ENCODE results near the gene FAM229B. TPM values are rescaled to one million over a fixed set of nuclear protein-coding genes. Genes with fewer than 3 reads are reported as not detected.

The FAM229B gene
- total and polyA plus RNA-seq, 11 donors, result 28.6 to 85.8 (median 54.8) TPM

DNA sequence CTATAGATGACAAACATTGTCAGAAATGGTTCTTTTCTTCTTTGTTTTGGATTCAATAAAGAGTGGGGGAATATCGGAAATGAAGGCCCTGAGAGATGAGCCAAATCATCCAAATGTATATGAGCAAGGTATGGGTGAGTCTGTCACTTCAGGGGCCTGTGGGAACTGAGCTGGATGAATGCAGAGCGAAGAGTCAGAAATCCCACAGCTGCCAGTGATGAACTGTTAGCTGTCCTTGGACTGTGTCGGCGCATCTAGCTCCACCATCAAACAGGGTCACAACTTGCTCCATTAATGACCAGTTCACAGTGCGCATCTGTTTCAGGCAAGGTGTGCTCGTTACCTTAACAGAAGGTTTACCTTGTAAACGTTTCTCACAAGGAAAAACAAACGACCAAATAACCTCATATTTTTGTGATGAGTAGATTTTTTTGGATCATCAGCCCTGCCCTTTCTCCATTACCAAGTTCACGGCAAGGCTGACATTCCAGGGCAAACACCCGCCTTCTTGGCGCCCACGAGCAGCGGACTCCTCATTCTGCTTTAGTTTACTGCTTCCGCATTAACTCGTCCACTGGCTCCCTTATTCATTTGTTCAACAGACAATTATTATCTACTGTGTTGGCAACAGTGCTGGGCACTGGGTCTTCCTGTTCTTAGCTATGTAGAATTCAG is 48.5 kb upstream of the FAM229B start:
- TF ChIP-seq, protein P1, sequence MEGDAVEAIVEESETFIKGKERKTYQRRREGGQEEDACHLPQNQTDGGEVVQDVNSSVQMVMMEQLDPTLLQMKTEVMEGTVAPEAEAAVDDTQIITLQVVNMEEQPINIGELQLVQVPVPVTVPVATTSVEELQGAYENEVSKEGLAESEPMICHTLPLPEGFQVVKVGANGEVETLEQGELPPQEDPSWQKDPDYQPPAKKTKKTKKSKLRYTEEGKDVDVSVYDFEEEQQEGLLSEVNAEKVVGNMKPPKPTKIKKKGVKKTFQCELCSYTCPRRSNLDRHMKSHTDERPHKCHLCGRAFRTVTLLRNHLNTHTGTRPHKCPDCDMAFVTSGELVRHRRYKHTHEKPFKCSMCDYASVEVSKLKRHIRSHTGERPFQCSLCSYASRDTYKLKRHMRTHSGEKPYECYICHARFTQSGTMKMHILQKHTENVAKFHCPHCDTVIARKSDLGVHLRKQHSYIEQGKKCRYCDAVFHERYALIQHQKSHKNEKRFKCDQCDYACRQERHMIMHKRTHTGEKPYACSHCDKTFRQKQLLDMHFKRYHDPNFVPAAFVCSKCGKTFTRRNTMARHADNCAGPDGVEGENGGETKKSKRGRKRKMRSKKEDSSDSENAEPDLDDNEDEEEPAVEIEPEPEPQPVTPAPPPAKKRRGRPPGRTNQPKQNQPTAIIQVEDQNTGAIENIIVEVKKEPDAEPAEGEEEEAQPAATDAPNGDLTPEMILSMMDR (IDR thresholded peaks at IDR 0.05), result no peak
- no peak for TF ChIP-seq POLR2A (IDR thresholded peaks at IDR 0.05)
- Histone ChIP-seq H3K9me3 (no peaks in the 10 kb centered on the region), H3K27ac (peak overlapping the region in 9 of 12 donors; percentile 37 to 88 (median 65)), H3K4me3 (no peak overlapping the region), H3K4me1 (peaks cover 0 to 44% (median 5%) of the 10 kb centered on the region in 12 donors), H3K27me3 (no peaks in the 10 kb centered on the region), H3K36me3 (no peaks in the 10 kb centered on the region)
- WGBS, 4 donors, result 92 to 95% (median 93%) methylated on average over 15 of the region's 15 CpGs
- intact Hi-C loops (cut with DNase I), result no loop called here
- ATAC-seq (no peak), DNase-seq (no peak)

DNA sequence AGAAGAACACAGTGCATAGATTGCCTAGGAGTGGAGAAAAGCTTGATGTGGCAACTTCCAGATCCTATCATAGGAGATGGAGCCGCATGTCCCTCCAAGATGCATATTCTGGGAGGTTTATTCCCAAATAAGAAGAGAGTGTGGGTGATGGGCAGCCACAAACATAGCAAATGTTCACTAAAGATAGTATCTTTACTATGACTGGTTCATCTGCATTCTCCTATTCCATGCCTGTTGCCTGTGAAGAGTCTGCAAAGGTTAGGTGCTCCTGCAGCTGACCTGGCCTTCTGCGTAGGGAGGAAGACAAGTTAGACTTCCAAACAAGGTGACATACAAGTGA is 48.0 kb upstream of the FAM229B start:
- Histone ChIP-seq H3K36me3 (no peaks in the 10 kb centered on the region), H3K4me3 (no peak overlapping the region), H3K27me3 (no peaks in the 10 kb centered on the region), H3K9me3 (no peaks in the 10 kb centered on the region), H3K27ac (no peak overlapping the region), H3K4me1 (peaks cover 0 to 46% (median 5%) of the 10 kb centered on the region in 12 donors)
- TF ChIP-seq, protein P1 (IDR thresholded peaks at IDR 0.05), result no peak
- TF ChIP-seq POLR2A (IDR thresholded peaks at IDR 0.05), result no peak
- ATAC-seq (no peak), DNase-seq (no peak)
- intact Hi-C loops (cut with DNase I), result no loop called here
- 71 to 100% (median 86%) methylated on average over 2 of the region's 2 CpGs for WGBS, 4 donors

DNA sequence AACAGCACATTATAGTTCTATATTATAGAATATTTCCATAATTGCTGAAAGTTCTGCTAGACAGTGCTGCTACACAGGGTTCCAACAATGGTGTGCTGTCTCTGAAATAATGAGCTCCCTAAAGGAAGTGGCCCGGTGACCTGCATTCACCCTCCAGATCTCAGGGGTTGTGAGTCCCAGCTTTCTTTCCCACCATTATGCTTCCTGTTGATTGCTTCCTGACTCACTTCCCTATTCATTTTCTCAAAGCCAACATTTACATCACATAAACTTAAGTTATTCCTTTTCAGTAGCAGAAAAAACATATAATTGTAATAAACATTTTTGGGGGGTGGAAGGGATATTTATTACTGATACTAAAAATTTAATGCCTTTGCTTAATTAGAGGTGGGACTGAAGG is 46.4 kb upstream of the FAM229B start:
- no peak for TF ChIP-seq POLR2A (IDR thresholded peaks at IDR 0.05)
- TF ChIP-seq, protein P1 (IDR thresholded peaks at IDR 0.05), result no peak
- ATAC-seq, result no peak
- Histone ChIP-seq H3K36me3 (no peaks in the 10 kb centered on the region), H3K9me3 (no peaks in the 10 kb centered on the region), H3K27me3 (no peaks in the 10 kb centered on the region), H3K27ac (no peak overlapping the region), H3K4me1 (peaks cover 0 to 34% (median 5%) of the 10 kb centered on the region in 12 donors), H3K4me3 (no peak overlapping the region)
- WGBS, 4 donors, result 44 to 56% (median 47%) methylated on average over 1 of the region's 1 CpG
- no peak for DNase-seq
- intact Hi-C loops (cut with DNase I), result loop anchor here in 8 of 10 donors (5.0 to 10.0 kb wide), 9 partner anchors 34 to 1036 kb away; a partner anchor contains a TSS

DNA sequence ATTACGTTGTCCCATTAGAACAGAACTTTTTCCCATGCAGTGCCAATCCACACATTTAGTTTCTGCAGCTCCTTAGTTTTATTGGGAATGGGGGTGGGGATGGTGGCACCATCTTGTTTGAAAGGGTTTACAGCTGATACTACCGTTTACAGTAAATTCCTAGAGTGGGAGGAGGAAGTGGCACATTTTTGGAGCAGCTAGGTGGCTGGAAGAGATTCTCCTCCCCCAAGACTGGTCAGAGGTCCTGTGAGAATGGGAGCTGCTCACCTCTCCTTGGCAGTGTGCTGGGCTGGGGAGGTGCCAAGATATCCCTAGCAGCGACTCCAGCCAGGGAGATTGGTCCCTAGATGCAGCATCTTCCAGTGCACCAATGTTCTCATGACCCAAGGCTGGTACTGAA is 45.9 kb upstream of the FAM229B start:
- ATAC-seq (no peak), DNase-seq (no peak)
- H3K9me3 ChIP-seq, result no peaks in the 10 kb centered on the region
- intact Hi-C loops (cut with DNase I), result loop anchor here in 8 of 10 donors (5.0 to 10.0 kb wide), 9 partner anchors 34 to 1037 kb away; a partner anchor contains a TSS
- H3K4me1 ChIP-seq, result peaks cover 0 to 31% (median 4%) of the 10 kb centered on the region in 12 donors
- H3K36me3 ChIP-seq, result no peaks in the 10 kb centered on the region
- TF ChIP-seq, protein P1 (IDR thresholded peaks at IDR 0.05), result no peak
- TF ChIP-seq POLR2A (IDR thresholded peaks at IDR 0.05), result no peak
- H3K4me3 ChIP-seq, result no peak overlapping the region
- H3K27ac ChIP-seq, result no peak overlapping the region
- H3K27me3 ChIP-seq, result no peaks in the 10 kb centered on the region
- 70 to 79% (median 75%) methylated on average over 2 to 3 of the region's 3 CpGs for WGBS, 4 donors
